SK-N-SH (cell line): Measurements from ENCODE around the gene ERMAP. TPM values are rescaled to one million over a fixed set of nuclear protein-coding genes. Genes with fewer than 3 reads are reported as not detected.

ENCODE experiments used
- CTCF ChIA-PET: fragments of 300-600, 350-600 bp; formaldehyde crosslinking; extraction: SDS; loops from one replicate; lab custom pipeline; 2021; lab: Yijun Ruan, JAX
- POLR2A ChIA-PET: fragments of 350-600 bp; sonication (Branson Sonifier 250); formaldehyde crosslinking; extraction: SDS; loops from one replicate; lab custom pipeline; 2020; ENCODE audit warnings: antibody characterized with exemption, inconsistent platforms; lab: Yijun Ruan, JAX
- DNase-seq: peaks from one replicate; pipeline ENCODE4 v3.0.0; 2012
- H2AFZ ChIP-seq: fragments of 200-600 bp; sonication (generic); 2 replicates; pipeline ENCODE4 v1.8.1; 2016; ENCODE audit warnings: antibody characterized with exemption, mild to moderate bottlenecking, low read depth
- H3F3A ChIP-seq: fragments of 200-600 bp; sonication (generic); replicated peaks from 2 replicates; pipeline ENCODE3; 2016; ENCODE audit warnings: antibody characterized with exemption, mild to moderate bottlenecking; ENCODE audit not compliant: insufficient read depth
- H3K27ac ChIP-seq, 2 experiments: fragments of 200-500 bp in 1 of 2; fragments of 200-600 bp in 1 of 2; sonication (Bioruptor generic) in 1 of 2; sonication (generic), shearing (Covaris generic) in 1 of 2; 2 replicates each; pipeline versions ENCODE4 v1.5.1 to v1.6.1; 2014 to 2016; ENCODE audit warnings: low read depth in 2 of 2, inconsistent platforms in 1 of 2, low read length in 1 of 2, mild to moderate bottlenecking in 1 of 2, mixed read lengths in 1 of 2
- H3K27me3 ChIP-seq: fragments of 200-600 bp; sonication (generic), shearing (Covaris generic); 2 replicates; pipeline ENCODE4 v1.6.1; 2016; ENCODE audit warnings: mixed run types; ENCODE audit not compliant: insufficient read depth
- H3K36me3 ChIP-seq, 2 experiments: fragments of 200-500 bp in 1 of 2; fragments of 200-600 bp in 1 of 2; sonication (Bioruptor generic) in 1 of 2; sonication (generic) in 1 of 2; replicated peaks in 1 of 2; 2 replicates each; pipeline versions ENCODE3 to v1.5.1; 2014 to 2016; ENCODE audit warnings: low read length in 1 of 2, mild to moderate bottlenecking in 1 of 2; ENCODE audit not compliant: insufficient read depth in 2 of 2, control insufficient read depth in 1 of 2
- H3K4me1 ChIP-seq, 2 experiments: fragments of 200-500 bp in 1 of 2; fragments of 200-600 bp in 1 of 2; sonication (Bioruptor generic) in 1 of 2; sonication (generic), shearing (Covaris generic) in 1 of 2; 2 replicates each; pipeline versions ENCODE4 v1.5.1 to v1.6.1; 2014 to 2016; ENCODE audit warnings: low read depth in 1 of 2, low read length in 1 of 2, mixed run types in 1 of 2; ENCODE audit not compliant: insufficient read depth in 2 of 2, control insufficient read depth in 1 of 2
- H3K4me2 ChIP-seq: fragments of 200-600 bp; sonication (generic), shearing (Covaris generic); 2 replicates; pipeline ENCODE4 v1.6.1; 2017; ENCODE audit warnings: mixed run types
- H3K4me3 ChIP-seq, 2 experiments: fragments of 200-500 bp in 1 of 2; fragments of 200-600 bp in 1 of 2; sonication (Bioruptor generic) in 1 of 2; sonication (generic), shearing (Covaris generic) in 1 of 2; 2 replicates each; pipeline versions ENCODE4 v1.5.1 to v1.8.1; 2014 to 2016; ENCODE audit warnings: low read depth in 2 of 2, inconsistent platforms in 1 of 2, low read length in 1 of 2, mild to moderate bottlenecking in 1 of 2, mixed read lengths in 1 of 2, moderate library complexity in 1 of 2
- H3K79me2 ChIP-seq: fragments of 200-600 bp; sonication (generic); 2 replicates; pipeline ENCODE4 v1.8.1; 2017; ENCODE audit warnings: mild to moderate bottlenecking; ENCODE audit not compliant: insufficient read depth
- H3K9ac ChIP-seq: fragments of 200-600 bp; sonication (generic); 2 replicates; pipeline ENCODE4 v1.6.1; 2017; ENCODE audit warnings: mixed run types
- H3K9me2 ChIP-seq: fragments of 200-600 bp; sonication (generic); 2 replicates; pipeline ENCODE4 v1.6.1; 2017; ENCODE audit warnings: mixed run types
- H3K9me3 ChIP-seq: fragments of 200-600 bp; sonication (generic); 2 replicates; pipeline ENCODE4 v1.6.1; 2017; ENCODE audit warnings: mixed run types, mild to moderate bottlenecking, moderate library complexity
- H4K20me1 ChIP-seq: fragments of 200-600 bp; sonication (generic); 2 replicates; pipeline ENCODE4 v1.6.1; 2017; ENCODE audit warnings: mild to moderate bottlenecking, mixed run types; ENCODE audit not compliant: insufficient read depth
- CHD2 ChIP-seq: fragments of 150-350 bp; IDR thresholded peaks from 2 replicates; pipeline ENCODE4 v1.6.1; 2018; ENCODE audit warnings: low read length; ENCODE audit not compliant: partially characterized antibody
- ELF1 ChIP-seq: IDR thresholded peaks from 2 replicates; pipeline ENCODE4 v1.4.0; 2012
- FOSL2 ChIP-seq: IDR thresholded peaks from 2 replicates; pipeline ENCODE4 v1.4.0; 2012; ENCODE audit warnings: low read depth, mild to moderate bottlenecking, moderate library complexity, borderline replicate concordance
- GATA2 ChIP-seq: sonication (generic); formaldehyde crosslinking; IDR thresholded peaks from 2 replicates; pipeline ENCODE4 v1.5.0; 2020; ENCODE audit warnings: mild to moderate bottlenecking, missing genetic modification reagents
- MEF2A ChIP-seq: IDR thresholded peaks from 2 replicates; pipeline ENCODE4 v1.4.0; 2012; ENCODE audit warnings: low read depth, borderline replicate concordance
- MXI1 ChIP-seq: IDR thresholded peaks from 2 replicates; pipeline ENCODE4 v1.6.1; 2012; ENCODE audit warnings: mild to moderate bottlenecking, low read depth, low read length, improper control_type of control experiment
- NFIC ChIP-seq: IDR thresholded peaks from 2 replicates; pipeline ENCODE4 v1.4.0; 2012; ENCODE audit warnings: borderline replicate concordance
- POLR2AphosphoS5 ChIP-seq: IDR thresholded peaks from 2 replicates; pipeline ENCODE4 v1.6.1; 2012; ENCODE audit warnings: low read depth, low read length
- RXRA ChIP-seq: IDR thresholded peaks from 2 replicates; pipeline ENCODE4 v1.4.0; 2012; ENCODE audit warnings: low read depth, mild to moderate bottlenecking, borderline replicate concordance
- TAF1 ChIP-seq: IDR thresholded peaks from 2 replicates; pipeline ENCODE4 v1.6.1; 2012; ENCODE audit warnings: low read depth, mild to moderate bottlenecking, low read length, moderate library complexity, borderline replicate concordance
- TCF12 ChIP-seq: IDR thresholded peaks from 2 replicates; pipeline ENCODE4 v1.4.0; 2012
- WGBS: methylation state at CpG from one replicate; pipeline ENCODE4 v1.1.6; 2017; ENCODE audit warnings: low lambda C conversion rate; 5-methylcytosine and 5-hydroxymethylcytosine counted together
- polyA plus RNA-seq, 3 experiments: library from polyadenylated mRNA; depleted of rRNA; stranded (reverse); fragments of >200 nt; gene quantifications; 2 replicates each; pipeline ENCODE4 v1.2.3, GENCODE V29; 2012
- TF ChIP-seq, protein P1 (sequence below): fragments of 200-600 bp; sonication (generic); IDR thresholded peaks from 2 replicates; pipeline ENCODE4 v1.6.1; 2017; ENCODE audit warnings: antibody characterized with exemption, mild to moderate bottlenecking, moderate library complexity
- TF ChIP-seq, protein P2 (sequence below): fragments of 150-350 bp; IDR thresholded peaks from 2 replicates; pipeline ENCODE4 v1.6.1; 2017; ENCODE audit warnings: antibody characterized with exemption, low read length, low read depth, borderline replicate concordance

ERMAP gene
- polyA plus RNA-seq, 1 of the 3 experiments (the other 2 are of a cell fraction), result 10.4 TPM

DNA sequence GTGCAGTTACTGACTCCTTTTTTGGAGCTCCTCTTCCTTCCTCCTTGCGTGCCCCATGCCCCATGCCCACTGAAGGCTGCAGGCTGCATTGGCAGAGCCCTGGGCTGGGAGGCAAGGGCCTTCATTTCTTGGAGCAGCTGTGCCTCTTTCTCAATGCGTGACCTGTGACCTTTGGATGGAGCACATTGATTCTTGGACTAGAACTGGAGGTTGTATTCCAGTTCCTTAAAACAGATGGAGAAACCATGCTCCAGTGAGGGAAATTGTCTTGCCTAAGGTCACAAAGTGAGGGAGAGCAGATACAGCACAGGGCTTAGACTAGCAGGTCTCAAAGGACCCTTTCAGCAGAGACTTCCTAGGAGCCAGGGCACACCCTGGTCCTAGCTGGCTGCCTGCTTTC is 23.1 kb upstream of the ERMAP start:
- Histone ChIP-seq H3K27ac (no peak overlapping the region), H3F3A (no peaks in the 10 kb centered on the region), H3K27me3 (no peaks in the 10 kb centered on the region), H2AFZ (no peak overlapping the region), H4K20me1 (no peaks in the 10 kb centered on the region), H3K4me2 (no peak overlapping the region), H3K36me3 (no peaks in the 10 kb centered on the region), H3K9me2 (no peaks in the 10 kb centered on the region), H3K4me3 (no peak overlapping the region), H3K79me2 (no peaks in the 10 kb centered on the region), H3K9me3 (no peaks in the 10 kb centered on the region), H3K4me1 (no peaks in the 10 kb centered on the region; a peak in 1 of 4 replicates), H3K9ac (no peak overlapping the region)
- WGBS, result 71% methylated on average over 1 of the region's 2 CpGs
- TF ChIP-seq MXI1, result no peak
- TF ChIP-seq GATA2, result no peak
- no peak for TF ChIP-seq TCF12
- DNase-seq, result no peak
- ChIA-PET POLR2A (no interaction called here), CTCF (interaction anchor here (0.9 to 4.5 kb wide), 3 partner anchors 12 to 280 kb away, joined by 3 to 24 read pairs (median 4); no protein-coding TSS in a partner anchor)

DNA sequence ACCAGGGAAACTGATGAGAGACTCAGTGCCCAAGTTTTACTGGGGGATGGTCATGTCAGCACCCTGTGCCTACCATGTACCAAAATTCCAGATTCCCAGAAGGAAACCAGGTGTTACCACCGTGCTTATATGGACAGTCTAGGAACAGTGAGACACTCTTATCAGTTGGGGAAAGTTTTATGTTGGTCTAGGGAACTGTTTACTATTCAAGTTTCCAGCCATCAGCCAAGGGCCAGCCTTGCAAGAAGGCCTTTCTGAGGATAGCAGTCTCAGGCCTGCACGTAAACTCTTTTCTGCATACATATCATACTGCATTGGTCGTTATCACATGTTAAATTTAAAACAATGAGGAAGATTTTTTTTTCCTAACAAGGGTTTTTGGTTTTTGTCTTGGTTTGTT is 19.5 kb upstream of the ERMAP start:
- no peak overlapping the region for H3K4me3 ChIP-seq
- H3K36me3 ChIP-seq, result no peaks in the 10 kb centered on the region
- no peak for TF ChIP-seq TAF1
- TF ChIP-seq GATA2, result no peak
- TF ChIP-seq POLR2AphosphoS5, result no peak
- TF ChIP-seq NFIC, result no peak
- no peak for TF ChIP-seq MEF2A
- TF ChIP-seq ELF1, result no peak
- TF ChIP-seq CHD2, result no peak
- TF ChIP-seq FOSL2, result no peak
- no peak for TF ChIP-seq RXRA
- TF ChIP-seq, protein P1, sequence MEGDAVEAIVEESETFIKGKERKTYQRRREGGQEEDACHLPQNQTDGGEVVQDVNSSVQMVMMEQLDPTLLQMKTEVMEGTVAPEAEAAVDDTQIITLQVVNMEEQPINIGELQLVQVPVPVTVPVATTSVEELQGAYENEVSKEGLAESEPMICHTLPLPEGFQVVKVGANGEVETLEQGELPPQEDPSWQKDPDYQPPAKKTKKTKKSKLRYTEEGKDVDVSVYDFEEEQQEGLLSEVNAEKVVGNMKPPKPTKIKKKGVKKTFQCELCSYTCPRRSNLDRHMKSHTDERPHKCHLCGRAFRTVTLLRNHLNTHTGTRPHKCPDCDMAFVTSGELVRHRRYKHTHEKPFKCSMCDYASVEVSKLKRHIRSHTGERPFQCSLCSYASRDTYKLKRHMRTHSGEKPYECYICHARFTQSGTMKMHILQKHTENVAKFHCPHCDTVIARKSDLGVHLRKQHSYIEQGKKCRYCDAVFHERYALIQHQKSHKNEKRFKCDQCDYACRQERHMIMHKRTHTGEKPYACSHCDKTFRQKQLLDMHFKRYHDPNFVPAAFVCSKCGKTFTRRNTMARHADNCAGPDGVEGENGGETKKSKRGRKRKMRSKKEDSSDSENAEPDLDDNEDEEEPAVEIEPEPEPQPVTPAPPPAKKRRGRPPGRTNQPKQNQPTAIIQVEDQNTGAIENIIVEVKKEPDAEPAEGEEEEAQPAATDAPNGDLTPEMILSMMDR, result no peak
- TF ChIP-seq, protein P2, sequence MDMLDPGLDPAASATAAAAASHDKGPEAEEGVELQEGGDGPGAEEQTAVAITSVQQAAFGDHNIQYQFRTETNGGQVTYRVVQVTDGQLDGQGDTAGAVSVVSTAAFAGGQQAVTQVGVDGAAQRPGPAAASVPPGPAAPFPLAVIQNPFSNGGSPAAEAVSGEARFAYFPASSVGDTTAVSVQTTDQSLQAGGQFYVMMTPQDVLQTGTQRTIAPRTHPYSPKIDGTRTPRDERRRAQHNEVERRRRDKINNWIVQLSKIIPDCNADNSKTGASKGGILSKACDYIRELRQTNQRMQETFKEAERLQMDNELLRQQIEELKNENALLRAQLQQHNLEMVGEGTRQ, result no peak
- H3K27ac ChIP-seq, result no peak overlapping the region
- no peaks in the 10 kb centered on the region for H3K9me2 ChIP-seq
- H2AFZ ChIP-seq, result no peak overlapping the region
- WGBS, result 83% methylated on average over 3 of the region's 3 CpGs
- no peaks in the 10 kb centered on the region for H3F3A ChIP-seq
- DNase-seq, result no peak
- ChIA-PET CTCF (interaction anchor here (0.6 to 1.9 kb wide), 2 partner anchors 115 to 277 kb away, joined by 3 to 6 read pairs; no protein-coding TSS in a partner anchor), POLR2A (no interaction called here)
- H3K4me2 ChIP-seq, result no peak overlapping the region
- no peaks in the 10 kb centered on the region for H3K79me2 ChIP-seq
- no peaks in the 10 kb centered on the region for H3K27me3 ChIP-seq
- H4K20me1 ChIP-seq, result no peaks in the 10 kb centered on the region
- H3K9me3 ChIP-seq, result no peaks in the 10 kb centered on the region
- H3K9ac ChIP-seq, result no peak overlapping the region
- no peaks in the 10 kb centered on the region; a peak in 1 of 4 replicates for H3K4me1 ChIP-seq
